OCI-LY7 (cell line): Measurements from ENCODE around the gene GALNT14. TPM values are rescaled to one million over a fixed set of nuclear protein-coding genes. Genes with fewer than 3 reads are reported as not detected.

ENCODE experiments used
- BruUV-seq: library from RNA; stranded (reverse); fragments of 400-500 nt; replicated peaks from 2 replicates; lab custom pipeline; 2021; lab: Mats Ljungman, UMichigan
- CTCF ChIA-PET: fragments of 300-600 bp; sonication (Branson Sonifier 250); formaldehyde crosslinking; loops from one replicate; lab custom pipeline; 2022; ENCODE audit warnings: antibody characterized with exemption; ENCODE audit not compliant: unreplicated experiment; lab: Charles Lee
- POLR2A ChIA-PET: fragments of 300-600 bp; sonication (Branson Sonifier 250); formaldehyde crosslinking; loops from one replicate; lab custom pipeline; 2022; ENCODE audit warnings: antibody characterized with exemption; lab: Charles Lee
- DNase-seq: peaks from one replicate; pipeline ENCODE4 v3.0.0-alpha.2; 2015; ENCODE audit warnings: low spot score
- H2AFZ ChIP-seq: fragments of 200-600 bp; sonication (generic), shearing (Covaris generic); 2 replicates; pipeline ENCODE4 v1.6.1; 2014; ENCODE audit warnings: mild to moderate bottlenecking, antibody characterized with exemption, low read length, moderate library complexity
- H3K27ac ChIP-seq: fragments of 200-600 bp; sonication (generic); 2 replicates; pipeline ENCODE4 v1.5.1; 2014; ENCODE audit warnings: mixed run types, low read depth, mild to moderate bottlenecking, moderate library complexity, low read length, inconsistent platforms; ENCODE audit not compliant: poor library complexity, severe bottlenecking
- H3K36me3 ChIP-seq: fragments of 200-600 bp; sonication (generic); 2 replicates; pipeline ENCODE4 v1.6.1; 2014; ENCODE audit warnings: mild to moderate bottlenecking, antibody characterized with exemption, low read length, moderate library complexity, mixed read lengths; ENCODE audit not compliant: insufficient read depth
- H3K4me1 ChIP-seq: fragments of 200-600 bp; sonication (generic); 2 replicates; pipeline ENCODE4 v1.5.1; 2014; ENCODE audit warnings: mild to moderate bottlenecking, low read length; ENCODE audit not compliant: insufficient read depth, poor library complexity, severe bottlenecking
- H3K4me2 ChIP-seq: fragments of 200-600 bp; sonication (generic); 2 replicates; pipeline ENCODE4 v1.6.1; 2014; ENCODE audit warnings: mild to moderate bottlenecking, low read length
- H3K4me3 ChIP-seq: fragments of 200-600 bp; sonication (generic); 2 replicates; pipeline ENCODE4 v1.5.1; 2014; ENCODE audit warnings: mild to moderate bottlenecking, low read depth, low read length; ENCODE audit not compliant: poor library complexity, severe bottlenecking
- H3K79me2 ChIP-seq: fragments of 200-600 bp; sonication (generic); 2 replicates; pipeline ENCODE4 v1.6.1; 2016; ENCODE audit warnings: low read depth, mild to moderate bottlenecking, low read length, moderate library complexity, mixed read lengths; ENCODE audit not compliant: insufficient read depth
- H3K9me2 ChIP-seq: fragments of 200-600 bp; sonication (generic); 2 replicates; pipeline ENCODE4 v1.6.1; 2016; ENCODE audit warnings: mild to moderate bottlenecking, low read length, mixed read lengths; ENCODE audit not compliant: insufficient read depth
- H3K9me3 ChIP-seq: fragments of 200-600 bp; sonication (generic); 2 replicates; pipeline ENCODE4 v1.6.1; 2014; ENCODE audit warnings: mild to moderate bottlenecking, mixed run types, low read length, mixed read lengths
- H4K20me1 ChIP-seq: fragments of 200-600 bp; sonication (generic); 2 replicates; pipeline ENCODE4 v1.6.1; 2014; ENCODE audit warnings: mild to moderate bottlenecking, antibody characterized with exemption, low read length, moderate library complexity, mixed read lengths; ENCODE audit not compliant: insufficient read depth
- EZH2phosphoT487 ChIP-seq: fragments of 200-600 bp; sonication (generic); IDR thresholded peaks from 2 replicates; pipeline ENCODE4 v1.6.1; 2018; ENCODE audit warnings: low read depth, borderline replicate concordance, mild to moderate bottlenecking, mixed run types, antibody characterized with exemption, low read length, moderate library complexity, mixed read lengths
- intact Hi-C: fragments of 100-400 bp; cut with micrococcal nuclease; formaldehyde crosslinking; loops from one replicate; pipeline ENCODE4 v1.10.0; 2022; ENCODE audit not compliant: unreplicated experiment
- total RNA-seq, 2 experiments: library from RNA; depleted of rRNA in 1 of 2; stranded (reverse); fragments of >200 nt in 1 of 2; shearing (Covaris generic) in 1 of 2; gene quantifications; 2 replicates each; pipeline ENCODE4 v1.2.3, GENCODE V29; 2014 to 2022
- TF ChIP-seq, protein P1 (sequence below): fragments of 200-600 bp; sonication (generic); conservative IDR thresholded peaks from 2 replicates; pipeline ENCODE4 v1.5.1; 2014; ENCODE audit warnings: mild to moderate bottlenecking, antibody characterized with exemption, low read length, moderate library complexity, mixed read lengths

GALNT14 gene
- total RNA-seq, 2 experiments from 2014 or later = 14.8 to 25.6 TPM

DNA sequence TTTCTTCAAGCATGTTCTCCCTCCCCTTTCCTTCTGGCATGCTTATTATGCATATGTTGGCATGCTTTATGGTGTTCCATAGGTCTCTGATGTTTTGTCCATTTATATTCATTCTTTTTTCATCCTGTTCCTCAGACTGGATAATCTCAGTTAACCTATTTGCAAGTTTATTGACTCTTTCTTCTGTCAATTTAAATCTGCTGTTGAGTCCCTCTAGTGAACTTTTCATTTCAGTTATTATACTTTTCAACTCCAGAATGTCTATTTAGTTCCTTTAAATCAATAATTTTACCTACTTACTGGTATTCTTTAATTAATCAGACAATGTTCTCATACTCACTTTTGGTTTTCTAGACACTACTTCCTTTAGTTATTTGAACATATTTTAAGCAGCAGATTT is 101.2 kb downstream of the GALNT14 start:
- TF ChIP-seq, protein P1, sequence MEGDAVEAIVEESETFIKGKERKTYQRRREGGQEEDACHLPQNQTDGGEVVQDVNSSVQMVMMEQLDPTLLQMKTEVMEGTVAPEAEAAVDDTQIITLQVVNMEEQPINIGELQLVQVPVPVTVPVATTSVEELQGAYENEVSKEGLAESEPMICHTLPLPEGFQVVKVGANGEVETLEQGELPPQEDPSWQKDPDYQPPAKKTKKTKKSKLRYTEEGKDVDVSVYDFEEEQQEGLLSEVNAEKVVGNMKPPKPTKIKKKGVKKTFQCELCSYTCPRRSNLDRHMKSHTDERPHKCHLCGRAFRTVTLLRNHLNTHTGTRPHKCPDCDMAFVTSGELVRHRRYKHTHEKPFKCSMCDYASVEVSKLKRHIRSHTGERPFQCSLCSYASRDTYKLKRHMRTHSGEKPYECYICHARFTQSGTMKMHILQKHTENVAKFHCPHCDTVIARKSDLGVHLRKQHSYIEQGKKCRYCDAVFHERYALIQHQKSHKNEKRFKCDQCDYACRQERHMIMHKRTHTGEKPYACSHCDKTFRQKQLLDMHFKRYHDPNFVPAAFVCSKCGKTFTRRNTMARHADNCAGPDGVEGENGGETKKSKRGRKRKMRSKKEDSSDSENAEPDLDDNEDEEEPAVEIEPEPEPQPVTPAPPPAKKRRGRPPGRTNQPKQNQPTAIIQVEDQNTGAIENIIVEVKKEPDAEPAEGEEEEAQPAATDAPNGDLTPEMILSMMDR = no peak
- TF ChIP-seq EZH2phosphoT487 = no peak
- Histone ChIP-seq H3K9me2 (no peaks in the 10 kb centered on the region), H3K4me2 (no peak overlapping the region), H2AFZ (no peak overlapping the region), H3K36me3 (0 out of 2 replicates have a peak, but pooled peaks cover 1% of the 10 kb centered on the region), H3K4me3 (no peak overlapping the region), H3K9me3 (peaks cover 19% of the 10 kb centered on the region), H3K79me2 (no peaks in the 10 kb centered on the region), H4K20me1 (no peaks in the 10 kb centered on the region), H3K4me1 (no peaks in the 10 kb centered on the region), H3K27ac (no peak overlapping the region)
- intact Hi-C loops = no loop called here
- DNase-seq = peak; percentile 13
- ChIA-PET CTCF (no interaction called here), POLR2A (no interaction called here)
- BruUV-seq = no TSS peak

DNA sequence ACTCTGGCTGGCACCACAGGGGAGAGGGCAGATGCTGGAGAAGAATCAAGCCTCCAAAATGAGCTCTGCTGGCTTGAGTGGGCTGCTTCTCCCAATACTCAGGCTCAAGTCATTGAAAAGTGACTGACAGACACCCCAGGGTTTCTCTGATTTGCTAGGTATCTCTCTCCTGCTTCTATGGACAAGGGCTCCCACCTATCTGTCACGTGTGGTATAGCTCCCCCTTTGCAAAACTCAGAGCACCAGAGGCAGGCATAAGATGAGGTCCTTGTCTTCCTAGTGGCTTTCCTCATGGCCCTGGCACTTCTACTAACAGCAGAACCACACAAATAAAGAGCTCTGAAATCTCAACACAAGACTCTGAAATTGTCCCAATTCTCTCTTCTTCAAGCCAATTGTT is 105.2 kb downstream of the GALNT14 start:
- ChIA-PET CTCF (no interaction called here), POLR2A (interaction anchor here (0.7 to 1.1 kb wide), 2 partner anchors 19 to 248 kb away, joined by 3 read pairs; no protein-coding TSS in a partner anchor)
- H3K9me3 ChIP-seq = peaks cover 19% of the 10 kb centered on the region
- H3K27ac ChIP-seq = no peak overlapping the region
- no peaks in the 10 kb centered on the region for H4K20me1 ChIP-seq
- no peaks in the 10 kb centered on the region for H3K79me2 ChIP-seq
- DNase-seq = no peak
- no peaks in the 10 kb centered on the region for H3K4me1 ChIP-seq
- BruUV-seq = no TSS peak
- H3K9me2 ChIP-seq = no peaks in the 10 kb centered on the region
- TF ChIP-seq, protein P1 = peak; percentile 38
- no peak for TF ChIP-seq EZH2phosphoT487
- no peaks in the 10 kb centered on the region for H3K36me3 ChIP-seq
- no peak overlapping the region for H3K4me3 ChIP-seq
- no peak overlapping the region for H3K4me2 ChIP-seq
- intact Hi-C loops = no loop called here
- no peak overlapping the region for H2AFZ ChIP-seq

DNA sequence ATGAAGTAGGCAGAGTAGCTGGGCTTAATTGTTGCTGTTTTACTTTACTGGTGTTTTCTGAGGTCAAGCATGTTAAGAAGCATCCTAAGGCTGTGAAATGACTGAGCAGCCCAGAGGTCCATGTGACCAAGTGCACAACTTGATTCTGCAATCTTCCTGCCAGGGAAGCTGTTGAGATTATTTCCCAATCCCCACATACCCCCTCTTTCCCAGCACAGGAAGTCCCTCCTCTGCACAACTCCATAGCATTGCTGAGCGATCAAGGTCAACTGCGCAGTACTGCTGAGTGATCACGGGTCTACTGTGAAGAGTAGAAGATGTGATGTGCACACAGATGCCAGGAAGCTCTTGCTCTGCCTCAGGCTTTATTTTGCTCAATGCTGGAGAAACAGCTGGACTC is 105.8 kb downstream of the GALNT14 start:
- TF ChIP-seq EZH2phosphoT487 = no peak
- TF ChIP-seq, protein P1 = no peak
- no peak for DNase-seq

More for the DNA sequence above, 105.8 kb downstream of the GALNT14 start:
- no peaks in the 10 kb centered on the region for H3K9me2 ChIP-seq
- H2AFZ ChIP-seq = no peak overlapping the region
- no TSS peak for BruUV-seq
- no peaks in the 10 kb centered on the region for H3K79me2 ChIP-seq
- H3K36me3 ChIP-seq = no peaks in the 10 kb centered on the region
- H4K20me1 ChIP-seq = no peaks in the 10 kb centered on the region
- no peaks in the 10 kb centered on the region for H3K4me1 ChIP-seq
- H3K4me2 ChIP-seq = no peak overlapping the region
- POLR2A ChIA-PET = interaction anchor here (1.1 kb wide), 1 partner anchor 19 kb away, joined by 3 read pairs; no protein-coding TSS in a partner anchor
- intact Hi-C loops = no loop called here
- no peak overlapping the region for H3K27ac ChIP-seq
- H3K4me3 ChIP-seq = no peak overlapping the region
- CTCF ChIA-PET = no interaction called here
- H3K9me3 ChIP-seq = peaks cover 16% of the 10 kb centered on the region
